NCI-H146 treated with DMSO at 0.1 percent for 48 hours (cell line): ENCODE measurements around the gene GFER.

Experiments
- DNase-seq: peaks from one replicate; lab custom pipeline; 2025; ENCODE audit not compliant: unreplicated experiment; lab: John Stamatoyannopoulos, UW

The GFER gene

GRCh38 chr16:1974157-1975070, 9.6 kb upstream of the GFER start:
- DNase-seq = no peak

- DNase-seq = no peak
Measured at GRCh38 chr16:1975432-1976215, 8.4 kb upstream of the GFER start.

GRCh38 chr16:1976216-1976520, 7.8 kb upstream of the GFER start:
- DNase-seq = no peak

DNA sequence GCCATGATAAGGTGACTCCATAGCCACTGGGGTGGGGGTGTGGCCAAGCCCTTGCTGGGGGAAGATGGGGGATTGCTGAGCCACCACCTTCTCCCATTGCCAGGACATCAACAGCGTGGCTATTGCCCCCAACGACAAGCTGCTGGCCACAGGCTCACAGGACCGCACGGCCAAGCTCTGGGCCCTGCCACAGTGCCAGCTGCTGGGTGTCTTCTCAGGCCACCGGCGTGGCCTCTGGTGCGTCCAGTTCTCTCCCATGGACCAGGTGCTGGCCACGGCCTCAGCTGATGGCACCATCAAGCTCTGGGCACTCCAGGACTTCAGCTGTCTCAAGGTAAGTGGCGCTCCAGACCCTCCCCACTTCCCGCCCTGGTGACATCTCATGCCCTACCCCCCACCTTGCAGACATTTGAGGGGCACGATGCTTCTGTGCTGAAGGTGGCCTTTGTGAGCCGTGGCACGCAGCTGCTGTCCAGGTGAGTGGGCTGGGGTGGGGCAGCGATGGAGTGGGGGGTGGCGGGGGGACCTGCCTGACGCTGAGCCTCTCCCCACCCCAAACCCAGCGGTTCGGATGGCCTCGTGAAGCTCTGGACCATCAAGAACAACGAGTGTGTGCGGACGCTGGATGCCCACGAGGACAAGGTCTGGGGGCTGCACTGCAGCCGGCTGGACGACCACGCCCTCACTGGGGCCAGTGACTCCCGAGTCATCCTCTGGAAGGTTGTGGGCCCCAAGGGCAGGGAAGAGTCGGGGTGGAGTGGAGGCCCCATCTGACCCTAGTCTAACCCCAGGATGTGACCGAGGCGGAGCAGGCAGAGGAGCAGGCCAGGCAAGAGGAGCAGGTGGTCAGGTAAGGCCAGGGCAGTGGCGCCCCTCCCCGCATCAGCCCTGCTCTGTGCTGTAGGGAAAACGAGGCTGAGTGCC, 6.8 kb upstream of the GFER start:
- DNase-seq = no peak

DNA sequence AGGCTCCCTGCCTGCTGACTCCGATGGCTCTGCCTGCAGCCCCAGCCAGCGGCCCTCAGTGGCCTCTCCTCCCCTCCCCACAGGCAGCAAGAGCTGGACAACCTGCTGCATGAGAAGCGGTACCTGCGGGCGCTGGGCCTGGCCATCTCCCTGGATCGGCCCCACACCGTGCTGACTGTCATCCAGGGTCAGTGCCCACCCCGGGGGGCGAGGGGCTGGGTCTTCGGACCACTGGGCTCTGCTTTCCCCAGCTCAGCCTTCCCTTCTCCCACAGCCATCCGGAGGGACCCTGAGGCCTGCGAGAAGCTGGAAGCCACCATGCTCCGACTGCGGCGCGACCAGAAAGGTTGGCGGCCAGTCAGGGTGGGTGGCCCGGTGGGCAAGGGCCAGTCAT, 6.1 kb upstream of the GFER start:
- no peak for DNase-seq

- no peak for DNase-seq
Measured at GRCh38 chr16:1978476-1979120, 5.4 kb upstream of the GFER start.

GRCh38 chr16:1979271-1980029, 4.5 kb upstream of the GFER start:
- peak; percentile 36 for DNase-seq

- DNase-seq = peak; percentile 53
Measured at GRCh38 chr16:1980030-1980769, 3.8 kb upstream of the GFER start.

- DNase-seq = no peak
Measured at GRCh38 chr16:1980770-1981087, 3.3 kb upstream of the GFER start.

DNA sequence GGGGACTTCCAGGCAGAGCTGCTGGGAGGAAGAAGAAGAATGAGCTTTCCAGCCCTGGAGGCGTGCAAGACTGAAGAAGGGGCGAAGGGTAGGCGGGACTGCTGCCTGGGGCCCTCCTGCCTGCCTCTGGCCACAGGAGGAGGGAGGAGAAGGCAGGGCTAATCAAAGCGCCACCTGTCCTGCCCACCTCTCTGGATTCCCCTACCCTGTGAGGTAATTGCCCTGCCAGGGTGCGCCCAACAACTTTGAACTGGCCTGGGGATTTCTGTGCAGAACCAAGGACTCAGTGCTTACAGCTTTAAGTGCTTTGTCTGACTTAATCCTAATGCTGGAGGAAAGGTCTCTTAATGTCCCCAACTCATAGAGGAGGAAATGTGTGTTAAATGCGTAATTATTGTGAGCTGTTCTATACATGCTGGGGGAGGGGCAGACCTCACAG, 2.6 kb upstream of the GFER start, which contains the start of gene NOXO1:
NOXO1 (minus strand) TSS at position 72 of the 439 bp plus-strand sequence. CDS start 290 bp downstream, outside the sequence.
- peak; percentile 17 for DNase-seq

DNA sequence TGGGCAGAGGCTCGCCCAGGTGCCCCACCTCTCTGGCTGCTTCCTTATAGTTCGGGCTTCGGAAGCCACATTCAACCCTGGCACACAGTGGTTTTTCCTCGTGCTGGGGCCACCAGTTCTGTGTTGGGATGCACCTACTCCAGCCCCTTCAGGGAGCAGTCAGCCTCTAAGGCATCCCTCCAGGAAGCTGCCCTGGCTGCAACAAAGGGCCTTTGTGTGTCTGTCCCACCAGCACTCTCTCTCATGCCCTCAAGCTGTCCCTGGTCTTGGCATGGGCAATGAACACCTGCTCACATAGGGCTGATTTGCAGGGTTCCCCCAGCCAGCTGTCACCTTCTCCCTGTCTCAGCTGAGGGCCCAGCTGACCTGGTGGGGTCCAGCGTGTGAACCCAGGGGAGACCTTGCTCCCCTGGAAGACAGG, 2.0 kb upstream of the GFER start:
- DNase-seq = no peak

DNA sequence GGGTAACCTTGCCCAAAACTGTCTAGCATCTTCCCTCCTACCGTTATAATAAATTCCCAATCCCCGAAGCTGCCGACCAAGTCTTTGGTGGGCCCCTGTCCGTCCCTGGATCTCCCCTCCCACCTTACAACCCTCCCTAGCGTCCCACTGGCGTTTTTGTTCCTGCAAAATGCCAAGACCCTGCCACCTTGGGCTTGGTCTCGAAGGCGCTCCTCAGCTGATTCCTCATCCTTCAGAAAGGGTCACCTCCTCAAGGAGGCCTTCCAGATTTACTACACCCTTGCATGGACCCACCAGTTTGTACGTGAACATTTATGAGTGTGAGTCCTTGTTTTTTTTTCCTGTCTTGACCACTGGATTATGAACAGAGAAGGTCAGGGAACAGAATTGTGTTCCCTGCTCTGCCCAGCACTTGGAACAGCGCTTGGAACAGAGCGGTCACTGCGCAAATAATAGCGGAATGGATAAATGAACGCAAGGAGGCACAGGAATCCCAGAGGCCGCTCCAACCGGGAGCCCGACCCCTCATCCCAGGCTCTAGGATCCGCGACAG, 926 bp upstream of the GFER start:
- no peak for DNase-seq

- no peak for DNase-seq
Measured at GRCh38 chr16:1984347-1985225, 593 bp downstream of the GFER start.

- DNase-seq = no peak
Measured at GRCh38 chr16:1985466-1986150, 1.6 kb downstream of the GFER start.

- no peak for DNase-seq
Measured at GRCh38 chr16:1987198-1987597, 3.2 kb downstream of the GFER start.

- peak; percentile 46 for DNase-seq
Measured at GRCh38 chr16:1989209-1990100, 5.5 kb downstream of the GFER start, which contains the start of gene SYNGR3. Gene SYNGR3 (plus strand): TSS chr16:1989970. CDS start chr16:1990103, 133 bp downstream.

DNA sequence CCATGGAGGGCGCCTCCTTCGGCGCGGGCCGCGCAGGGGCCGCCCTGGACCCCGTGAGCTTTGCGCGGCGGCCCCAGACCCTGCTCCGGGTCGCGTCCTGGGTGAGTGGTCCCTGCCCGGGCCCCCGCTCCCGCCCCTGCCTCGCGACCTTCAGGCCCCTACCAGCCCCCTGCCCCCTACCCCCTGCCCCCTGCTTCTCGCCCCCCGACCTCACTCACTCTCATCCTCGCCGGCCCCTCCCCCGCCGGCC, 6.0 kb downstream of the GFER start:
- no peak for DNase-seq
